Ishikawa (cell line): Measurements from ENCODE around the gene SLC16A8.

ENCODE experiments used
- RAD21 ChIP-seq: IDR thresholded peaks from 2 replicates; pipeline ENCODE4 v1.6.1; 2012; ENCODE audit warnings: low read depth
- TF ChIP-seq, protein P1 (sequence below): IDR thresholded peaks from 2 replicates; pipeline ENCODE4 v1.6.1; 2012; ENCODE audit warnings: low read depth, mild to moderate bottlenecking
- TF ChIP-seq, protein P2 (sequence below): IDR thresholded peaks from 2 replicates; pipeline ENCODE4 v1.6.1; 2012

DNA sequence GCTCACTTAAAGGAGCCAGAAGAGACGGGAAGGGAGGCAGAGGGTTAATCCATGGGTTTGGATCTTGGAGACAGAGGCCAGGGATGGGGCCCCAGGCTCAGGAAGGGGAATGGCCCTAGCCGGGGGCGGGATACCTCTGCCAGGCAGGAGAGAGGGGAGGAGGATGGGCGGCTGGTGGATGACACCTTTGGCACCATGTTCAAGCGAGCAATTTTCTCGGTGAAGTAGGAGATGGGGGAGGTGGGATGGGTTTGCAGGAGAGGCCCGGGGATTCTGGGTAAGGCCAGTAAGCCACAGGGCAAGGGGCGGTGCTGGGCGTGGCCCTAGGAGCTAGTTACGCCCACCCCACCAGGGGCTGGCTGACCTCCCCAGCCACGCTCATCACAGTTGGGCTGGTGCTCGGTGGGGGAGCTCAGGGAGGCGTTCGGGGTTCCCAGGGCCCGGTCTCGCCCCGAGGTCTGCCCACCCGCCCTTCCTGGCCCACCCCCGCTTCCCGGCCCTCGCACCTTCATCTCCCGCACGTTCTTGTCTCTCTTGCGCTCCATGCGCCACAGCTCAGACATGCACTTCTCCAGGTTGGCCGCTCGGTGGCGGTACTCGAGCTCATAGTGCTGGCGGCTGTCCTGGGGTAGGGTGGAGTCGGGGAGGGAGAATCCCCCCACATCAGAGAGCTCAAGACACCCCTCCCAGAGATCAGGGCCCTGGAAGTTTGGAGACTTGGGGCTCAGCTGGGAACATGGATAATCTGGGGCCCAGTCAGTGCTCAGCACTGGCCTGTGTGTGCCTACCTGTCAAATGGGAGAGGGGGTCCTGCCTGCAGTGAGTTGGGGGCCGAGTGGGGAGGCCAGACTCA is 13.8 kb upstream of the SLC16A8 start:
- TF ChIP-seq, protein P1, sequence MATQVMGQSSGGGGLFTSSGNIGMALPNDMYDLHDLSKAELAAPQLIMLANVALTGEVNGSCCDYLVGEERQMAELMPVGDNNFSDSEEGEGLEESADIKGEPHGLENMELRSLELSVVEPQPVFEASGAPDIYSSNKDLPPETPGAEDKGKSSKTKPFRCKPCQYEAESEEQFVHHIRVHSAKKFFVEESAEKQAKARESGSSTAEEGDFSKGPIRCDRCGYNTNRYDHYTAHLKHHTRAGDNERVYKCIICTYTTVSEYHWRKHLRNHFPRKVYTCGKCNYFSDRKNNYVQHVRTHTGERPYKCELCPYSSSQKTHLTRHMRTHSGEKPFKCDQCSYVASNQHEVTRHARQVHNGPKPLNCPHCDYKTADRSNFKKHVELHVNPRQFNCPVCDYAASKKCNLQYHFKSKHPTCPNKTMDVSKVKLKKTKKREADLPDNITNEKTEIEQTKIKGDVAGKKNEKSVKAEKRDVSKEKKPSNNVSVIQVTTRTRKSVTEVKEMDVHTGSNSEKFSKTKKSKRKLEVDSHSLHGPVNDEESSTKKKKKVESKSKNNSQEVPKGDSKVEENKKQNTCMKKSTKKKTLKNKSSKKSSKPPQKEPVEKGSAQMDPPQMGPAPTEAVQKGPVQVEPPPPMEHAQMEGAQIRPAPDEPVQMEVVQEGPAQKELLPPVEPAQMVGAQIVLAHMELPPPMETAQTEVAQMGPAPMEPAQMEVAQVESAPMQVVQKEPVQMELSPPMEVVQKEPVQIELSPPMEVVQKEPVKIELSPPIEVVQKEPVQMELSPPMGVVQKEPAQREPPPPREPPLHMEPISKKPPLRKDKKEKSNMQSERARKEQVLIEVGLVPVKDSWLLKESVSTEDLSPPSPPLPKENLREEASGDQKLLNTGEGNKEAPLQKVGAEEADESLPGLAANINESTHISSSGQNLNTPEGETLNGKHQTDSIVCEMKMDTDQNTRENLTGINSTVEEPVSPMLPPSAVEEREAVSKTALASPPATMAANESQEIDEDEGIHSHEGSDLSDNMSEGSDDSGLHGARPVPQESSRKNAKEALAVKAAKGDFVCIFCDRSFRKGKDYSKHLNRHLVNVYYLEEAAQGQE = no peak
- TF ChIP-seq RAD21 = no peak
- TF ChIP-seq, protein P2, sequence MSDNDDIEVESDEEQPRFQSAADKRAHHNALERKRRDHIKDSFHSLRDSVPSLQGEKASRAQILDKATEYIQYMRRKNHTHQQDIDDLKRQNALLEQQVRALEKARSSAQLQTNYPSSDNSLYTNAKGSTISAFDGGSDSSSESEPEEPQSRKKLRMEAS = no peak
